Sigmoid colon (tissue), 7 donors: Measurements from ENCODE around the gene MRTFB. TPM values are rescaled to one million over a fixed set of nuclear protein-coding genes. Genes with fewer than 3 reads are reported as not detected.
"Not testable (repeated sequence)": the region's sequence is repeated elsewhere in the genome, so short reads cannot be mapped to it uniquely, and the experiment has no call there.

ENCODE experiments used
- DNase-seq: peaks from one replicate; pipeline ENCODE4 v3.0.0-alpha.2; 2019
- H3K27ac ChIP-seq, 4 donors: fragments of 200-600 bp; sonication (generic); one replicate each; pipeline ENCODE4 v1.5.1; 2016 to 2019; ENCODE audit warnings: mild to moderate bottlenecking in 1 of 4
- H3K27me3 ChIP-seq, 3 donors: fragments of 200-600 bp; sonication (generic); one replicate each; pipeline ENCODE4 v1.5.1; 2019; ENCODE audit warnings: mild to moderate bottlenecking in 1 of 3
- H3K36me3 ChIP-seq, 4 donors: fragments of 200-600 bp; sonication (generic); one replicate each; pipeline ENCODE4 v1.5.1; 2016 to 2019
- H3K4me1 ChIP-seq, 4 donors: fragments of 200-600 bp; sonication (generic); one replicate each; pipeline ENCODE4 v1.5.1; 2017 to 2019
- H3K4me3 ChIP-seq, 4 donors: fragments of 200-600 bp; sonication (generic); one replicate each; pipeline ENCODE4 v1.5.1; 2017 to 2019; ENCODE audit warnings: mild to moderate bottlenecking in 2 of 4, moderate library complexity in 1 of 4
- H3K9me3 ChIP-seq, 4 donors: fragments of 200-600 bp in 3 of 4; sonication (generic) in 3 of 4; one replicate each; pipeline versions ENCODE4 v1.5.1 to v1.6.1; 2013 to 2019
- CTCF ChIP-seq, 4 experiments: fragments of 450-650 bp in 3 of 4; fragments of 200-600 bp in 1 of 4; IDR thresholded peaks; one replicate each; pipeline ENCODE4 v1.5.1; 2016 to 2019; ENCODE audit warnings: antibody characterized with exemption in 4 of 4, mild to moderate bottlenecking in 3 of 4, moderate library complexity in 2 of 4
- EP300 ChIP-seq, 4 donors: sonication (generic); formaldehyde crosslinking; IDR thresholded peaks; one replicate each; pipeline ENCODE4 v1.6.1; 2017; ENCODE audit warnings: antibody characterized with exemption in 4 of 4
- POLR2A ChIP-seq, 2 donors: fragments of 450-650 bp; IDR thresholded peaks; one replicate each; pipeline ENCODE4 v1.6.1; 2016; ENCODE audit warnings: antibody characterized with exemption in 2 of 2, mild to moderate bottlenecking in 2 of 2, moderate library complexity in 2 of 2
- POLR2AphosphoS5 ChIP-seq, 4 donors: sonication (generic); formaldehyde crosslinking; IDR thresholded peaks; one replicate each; pipeline ENCODE4 v1.6.1; 2017; ENCODE audit warnings: antibody characterized with exemption in 4 of 4
- WGBS, 2 donors: extraction: QIAGEN DNeasy Blood & Tissue Kit; methylation state at CpG; one replicate each; pipeline ENCODE4 v1.1.7; 2013; 5-methylcytosine and 5-hydroxymethylcytosine counted together
- intact Hi-C: fragments of 100-400 bp; cut with DNase I; formaldehyde crosslinking; loops from one replicate; pipeline ENCODE4 v1.15.1; 2023
- polyA plus RNA-seq, 3 donors: library from polyadenylated mRNA; stranded (reverse); fragments of 200-250 nt; gene quantifications; one replicate each; pipeline ENCODE4 v1.2.3, GENCODE V29; 2013
- total RNA-seq, 4 donors: library from RNA; depleted of rRNA; stranded (reverse); fragments of >200 nt; gene quantifications; one replicate each; pipeline ENCODE4 v1.1.0, GENCODE V29; 2016
- donor health status: healthy with polysubstance abuse.
- donor health status: Bipolar disorder and iron deficiency.
- donor health status: healthy.

Gene MRTFB
- total and polyA plus RNA-seq, 7 donors, result 4.6 to 44.6 (median 23.2) TPM

DNA sequence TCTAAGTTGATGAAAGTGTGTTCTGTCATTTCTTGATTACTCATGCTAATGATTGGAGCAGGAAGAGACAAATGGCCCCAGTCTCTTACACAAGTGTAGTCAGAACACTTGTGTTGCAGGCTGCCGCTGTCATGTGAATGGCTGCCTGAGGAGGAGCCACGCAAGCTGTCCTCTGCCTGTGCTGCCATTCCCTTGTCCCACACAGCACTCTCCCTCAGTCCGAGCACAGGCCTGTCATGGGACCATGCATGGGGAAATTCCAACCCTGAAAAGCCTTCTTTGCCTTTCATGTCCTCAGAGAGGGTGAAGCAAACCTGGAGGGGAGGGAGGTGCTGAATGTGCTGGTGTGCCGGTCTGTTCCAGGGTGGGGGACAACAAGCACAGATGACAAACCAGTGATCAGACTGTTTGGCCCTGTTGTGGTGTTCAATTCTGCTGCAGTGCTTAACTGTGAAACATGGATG is 109.4 kb downstream of the MRTFB start:
- WGBS, 2 donors, result 94 to 95% methylated on average over 4 of the region's 4 CpGs

DNA sequence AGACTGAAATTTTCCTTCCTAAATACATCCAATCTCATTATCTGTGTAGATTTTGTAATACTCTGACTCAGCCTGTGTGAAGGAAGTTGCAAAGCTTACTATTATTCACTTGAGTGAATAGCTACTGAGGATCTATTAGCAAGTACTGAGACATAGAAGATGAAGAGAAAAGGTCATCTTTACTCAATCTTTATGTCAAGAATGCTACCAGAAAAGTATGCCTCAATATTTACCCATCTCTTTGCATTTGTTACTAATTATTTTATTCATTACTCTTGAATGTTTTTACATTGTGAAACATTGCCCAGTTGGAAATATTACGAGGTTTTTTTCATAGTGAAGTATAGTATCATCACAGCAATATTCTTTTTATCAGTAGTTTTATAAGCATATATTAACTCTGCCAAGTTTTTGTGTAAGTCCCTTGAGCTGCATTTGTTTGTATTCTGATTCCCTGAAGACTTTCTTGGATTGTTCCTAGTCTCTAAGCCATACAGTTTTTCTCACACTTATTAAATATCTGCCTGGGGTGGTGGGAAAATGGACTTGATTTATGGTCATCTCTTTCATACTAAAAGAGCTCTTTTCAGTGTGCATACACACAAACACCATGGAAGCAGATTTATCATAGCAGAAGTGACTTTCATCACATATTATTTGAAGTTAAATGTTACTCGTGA is 110.4 kb downstream of the MRTFB start:
- no peaks in the 10 kb centered on the region for H3K9me3 ChIP-seq
- no peaks in the 10 kb centered on the region for H3K27me3 ChIP-seq
- no peak for TF ChIP-seq CTCF (IDR thresholded peaks at IDR 0.05)
- H3K4me1 ChIP-seq, result peaks cover 0 to 37% (median 20%) of the 10 kb centered on the region in 4 donors
- H3K36me3 ChIP-seq, result no peaks in the 10 kb centered on the region
- intact Hi-C loops, result no loop called here
- no peak for DNase-seq
- no peak overlapping the region for H3K4me3 ChIP-seq
- 74 to 78% methylated on average over 2 of the region's 2 CpGs for WGBS, 2 donors
- no peak overlapping the region for H3K27ac ChIP-seq

More for the DNA sequence above, 109.4 kb downstream of the MRTFB start:
- Histone ChIP-seq H3K4me3 (no peak overlapping the region), H3K4me1 (peaks cover 0 to 27% (median 13%) of the 10 kb centered on the region in 4 donors), H3K27ac (no peak overlapping the region), H3K9me3 (no peaks in the 10 kb centered on the region), H3K27me3 (no peaks in the 10 kb centered on the region), H3K36me3 (no peaks in the 10 kb centered on the region)
- no peak for DNase-seq
- TF ChIP-seq POLR2AphosphoS5 (IDR thresholded peaks at IDR 0.05), result no peak
- no peak for TF ChIP-seq CTCF (IDR thresholded peaks at IDR 0.05)
- TF ChIP-seq EP300 (IDR thresholded peaks at IDR 0.05), result no peak
- no peak for TF ChIP-seq POLR2A (IDR thresholded peaks at IDR 0.05)
- intact Hi-C loops, result no loop called here

DNA sequence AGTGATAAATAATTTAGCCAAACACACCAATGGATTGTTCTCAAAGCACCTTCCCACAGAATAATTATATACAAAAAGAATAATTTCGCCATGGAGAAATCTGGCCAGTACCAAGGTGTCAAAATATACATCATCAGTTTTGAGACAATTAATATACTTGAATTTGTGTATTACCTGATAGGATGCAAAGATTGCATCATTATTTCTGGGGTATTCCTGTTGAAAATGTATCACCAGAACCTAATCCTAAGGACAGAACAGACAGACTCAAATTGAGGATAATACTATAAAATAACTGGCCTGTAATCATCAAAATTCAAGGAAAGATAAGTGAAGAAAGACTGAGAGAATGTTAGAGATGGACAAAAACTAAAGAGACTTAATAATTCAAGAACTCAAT is 111.9 kb downstream of the MRTFB start:
- no peaks in the 10 kb centered on the region for H3K9me3 ChIP-seq
- peaks cover 0 to 52% (median 24%) of the 10 kb centered on the region in 4 donors for H3K4me1 ChIP-seq
- H3K36me3 ChIP-seq, result no peaks in the 10 kb centered on the region
- H3K27me3 ChIP-seq, result no peaks in the 10 kb centered on the region
- DNase-seq, result no peak
- intact Hi-C loops, result no loop called here
- no peak overlapping the region for H3K27ac ChIP-seq
- 96 to 100% methylated on average over 1 of the region's 1 CpG for WGBS, 2 donors
- no peak for TF ChIP-seq EP300 (IDR thresholded peaks at IDR 0.05)
- TF ChIP-seq POLR2A (IDR thresholded peaks at IDR 0.05), result no peak
- TF ChIP-seq CTCF (IDR thresholded peaks at IDR 0.05), result no peak
- no peak for TF ChIP-seq POLR2AphosphoS5 (IDR thresholded peaks at IDR 0.05)
- no peak overlapping the region for H3K4me3 ChIP-seq

DNA sequence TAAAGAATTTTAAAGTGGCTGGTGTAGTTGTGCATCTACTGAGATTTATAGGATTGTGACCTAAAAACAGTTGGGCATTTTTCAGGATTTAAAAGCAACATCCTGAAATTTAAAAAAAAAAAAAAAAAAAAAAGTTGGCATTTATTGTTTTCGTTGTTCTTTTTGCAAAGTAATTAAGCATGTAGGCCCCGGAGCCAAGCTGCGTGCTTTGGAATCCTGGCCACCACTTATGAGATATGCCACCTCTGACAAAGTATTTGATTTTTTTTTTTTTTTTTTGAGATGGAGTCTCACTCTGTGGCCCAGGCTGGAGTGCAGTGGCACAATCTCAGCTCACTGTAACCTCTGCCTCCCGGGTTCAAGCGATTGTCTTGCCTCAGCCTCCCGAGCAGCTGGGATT is 112.8 kb downstream of the MRTFB start:
- H3K4me1 ChIP-seq, result peaks cover 0 to 53% (median 24%) of the 10 kb centered on the region in 4 donors

DNA sequence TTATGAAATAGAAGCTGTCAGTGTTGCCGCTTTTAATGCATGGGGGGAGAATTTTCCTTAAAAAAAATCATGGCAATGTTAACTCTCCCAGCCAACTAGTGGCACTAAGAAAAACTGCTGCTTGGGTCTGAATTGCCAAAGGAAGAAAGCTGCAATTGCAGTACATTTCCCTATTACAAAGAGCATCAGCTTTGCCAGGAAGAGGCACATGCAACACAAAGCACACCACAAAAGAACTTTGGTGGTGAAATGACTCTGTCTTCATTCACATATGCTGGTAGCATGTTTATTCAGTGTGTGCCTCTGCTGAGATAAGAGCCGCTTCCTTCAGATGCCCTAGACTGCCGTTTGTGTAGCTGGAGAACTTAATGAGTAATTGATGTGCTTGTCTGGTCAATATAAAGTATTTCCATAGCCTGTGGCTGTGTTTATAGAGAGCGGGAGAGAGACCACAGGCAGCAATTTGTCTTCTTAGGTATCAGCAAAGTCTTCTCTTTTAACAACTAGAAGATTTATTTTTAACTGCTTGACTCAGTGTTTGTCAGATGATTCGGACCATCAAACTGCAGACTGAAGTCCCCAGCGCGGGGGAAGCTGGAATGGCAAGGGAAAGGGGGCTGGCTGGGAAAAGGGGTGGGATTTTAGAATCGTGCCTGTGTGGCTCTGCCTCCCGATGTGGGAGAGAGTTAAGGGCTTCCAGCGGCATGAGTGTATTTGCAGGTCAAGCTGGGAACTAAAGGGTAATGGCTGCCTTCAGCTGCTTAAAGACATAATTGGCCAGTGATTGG is 115.1 kb downstream of the MRTFB start:
- Histone ChIP-seq H3K36me3 (no peaks in the 10 kb centered on the region), H3K27ac (peak overlapping the region; percentile 62 to 74 (median 68)), H3K4me3 (peak overlapping the region; percentile 4 to 38 (median 29)), H3K4me1 (peaks cover 0 to 53% (median 23%) of the 10 kb centered on the region in 4 donors), H3K9me3 (no peaks in the 10 kb centered on the region), H3K27me3 (no peaks in the 10 kb centered on the region)
- WGBS, 2 donors, result 63 to 77% methylated on average over 10 of the region's 10 CpGs
- DNase-seq, result no peak
- intact Hi-C loops, result loop anchor here (5.0 kb wide), 2 partner anchors 114 to 264 kb away; partner anchors contain the start of genes ERCC4 and MRTFB
- TF ChIP-seq POLR2A (IDR thresholded peaks at IDR 0.05) (no peak), POLR2AphosphoS5 (IDR thresholded peaks at IDR 0.05) (peak in 2 of 4 donors; percentile 4 to 18), CTCF (IDR thresholded peaks at IDR 0.05) (peak; percentile 17 to 47 (median 30)), EP300 (IDR thresholded peaks at IDR 0.05) (no peak)

More for the DNA sequence above, 112.8 kb downstream of the MRTFB start:
- H3K27ac ChIP-seq, H3K4me3 ChIP-seq, H3K9me3 ChIP-seq, intact Hi-C loops, DNase-seq, H3K27me3 ChIP-seq, H3K36me3 ChIP-seq: not testable (repeated sequence)
- WGBS, 2 donors, result 96 to 97% methylated on average over 6 of the region's 6 CpGs
